ENCODE data around the gene EHMT1. TPM values are rescaled to one million over a fixed set of nuclear protein-coding genes. Genes with fewer than 3 reads are reported as not detected.

The EHMT1 gene
- total and polyA plus RNA-seq, 4 experiments from 2014 or later: 6.7 to 118 (median 67.5) TPM

DNA sequence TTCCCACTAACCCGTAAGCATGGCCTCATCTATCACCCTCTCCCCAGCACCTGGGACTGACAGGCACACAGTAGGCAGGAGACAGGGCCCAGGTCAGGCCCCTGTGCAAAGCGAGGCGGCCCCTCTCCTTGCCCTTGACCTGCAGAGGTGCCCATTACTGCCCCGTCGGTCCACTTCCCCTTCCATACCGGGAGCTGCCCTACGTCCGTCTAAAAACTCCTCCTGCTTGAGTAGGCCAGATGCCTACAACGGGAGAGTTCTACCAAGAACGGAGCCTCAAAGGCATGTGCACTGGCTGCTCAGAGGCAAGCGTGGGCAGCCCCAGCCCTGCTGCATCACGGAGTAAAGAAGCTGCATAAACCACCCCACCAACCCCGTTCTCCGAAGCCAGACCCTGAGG, 35.5 kb upstream of the EHMT1 start:
- no peaks in the 10 kb centered on the region for H3K9me3 Mint-ChIP-seq
- H3K4me1 Mint-ChIP-seq: peaks cover 2 to 21% (median 9%) of the 10 kb centered on the region in 4 donors
- no peak for DNase-seq
- Histone ChIP-seq H3K4me1 (ENCODE audit: insufficient read depth, low read length) (peaks cover 6% of the 10 kb centered on the region), H3K27ac (ENCODE audit: low read depth, low read length) (no peak overlapping the region), H3K27me3 (ENCODE audit: insufficient read depth, low read length) (no peaks in the 10 kb centered on the region), H3K9me3 (ENCODE audit: control insufficient read depth in 1 of 2, low read length in 2 of 2) (no peaks in the 10 kb centered on the region), H3K36me3 (ENCODE audit: insufficient read depth, low read length) (peaks cover 13% of the 10 kb centered on the region), H3K4me3 (ENCODE audit: low read length in 2 of 2) (no peak overlapping the region)
- ChIA-PET POLR2A (ENCODE audit: partially characterized antibody) (no interaction called here), CTCF (ENCODE audit: partially characterized antibody) (no interaction called here)
- no peaks in the 10 kb centered on the region for H3K27me3 Mint-ChIP-seq
- H3K36me3 Mint-ChIP-seq: peaks cover 17 to 29% of the 10 kb centered on the region in 2 donors
- peak overlapping the region in 2 of 7 donors; percentile 5 to 54 for H3K27ac Mint-ChIP-seq
- intact Hi-C loops (cut with micrococcal nuclease): no loop called here
- H3K4me3 Mint-ChIP-seq: peak overlapping the region in 1 of 8 donors; percentile 37

DNA sequence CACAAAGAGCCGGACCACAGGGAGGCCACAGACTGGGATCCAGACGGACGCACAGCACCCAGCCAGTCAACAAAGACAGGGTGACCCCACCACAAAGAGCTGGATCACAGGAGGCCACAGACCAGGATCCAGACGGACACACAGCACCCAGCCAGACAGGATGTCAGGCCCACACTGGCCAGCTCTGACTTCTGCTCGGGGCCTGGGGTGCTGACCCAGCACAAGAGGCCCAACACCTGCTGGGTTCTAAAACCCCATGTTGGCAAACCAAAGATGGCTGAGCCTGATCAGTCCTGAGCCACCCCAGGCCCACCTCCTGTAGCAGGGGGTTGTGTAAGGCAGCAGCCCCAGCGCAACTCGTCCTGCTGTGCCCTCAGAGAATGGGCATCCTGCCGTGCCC, 34.8 kb upstream of the EHMT1 start:
- H3K36me3 ChIP-seq (ENCODE audit: insufficient read depth, low read length): peaks cover 13% of the 10 kb centered on the region

DNA sequence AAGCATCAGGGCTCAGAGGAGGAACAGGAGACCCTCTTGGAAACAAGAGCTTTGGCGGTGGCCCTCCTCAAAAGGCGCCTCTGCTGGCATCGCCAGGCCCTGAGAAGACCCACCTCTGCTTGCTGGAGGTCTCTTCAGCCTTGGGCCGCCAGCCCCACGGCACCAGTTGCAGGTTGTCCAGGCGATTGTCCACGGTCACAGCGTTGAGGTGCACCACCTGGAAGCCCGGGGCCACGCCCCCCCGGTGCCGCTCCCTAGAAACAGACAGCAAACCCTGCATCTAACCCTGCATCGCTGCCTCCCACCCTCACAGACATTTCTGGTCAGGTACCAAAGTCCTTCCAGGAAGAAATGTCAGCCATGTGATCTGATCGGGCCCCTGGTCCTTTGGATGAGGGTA, 32.0 kb upstream of the EHMT1 start:
- POLR2A ChIA-PET (ENCODE audit: partially characterized antibody): interaction anchor here (1.1 to 2.6 kb wide), 2 partner anchors 8 to 36 kb away, joined by 3 to 17 read pairs; partner anchors contain the start of gene DPH7
- intact Hi-C loops (cut with micrococcal nuclease): no loop called here
- CTCF ChIA-PET (ENCODE audit: partially characterized antibody): no interaction called here
- Mint-ChIP-seq H3K27me3 (no peaks in the 10 kb centered on the region), H3K27ac (no peak overlapping the region), H3K4me3 (no peak overlapping the region), H3K36me3 (peaks cover 17 to 26% of the 10 kb centered on the region in 2 donors), H3K4me1 (peaks cover 3 to 28% (median 16%) of the 10 kb centered on the region in 4 donors), H3K9me3 (no peaks in the 10 kb centered on the region)
- Histone ChIP-seq H3K4me1 (ENCODE audit: insufficient read depth, low read length) (peaks cover 21% of the 10 kb centered on the region), H3K4me3 (ENCODE audit: low read length in 2 of 2) (no peak overlapping the region), H3K9me3 (ENCODE audit: control insufficient read depth in 1 of 2, low read length in 2 of 2) (no peaks in the 10 kb centered on the region), H3K36me3 (ENCODE audit: insufficient read depth, low read length) (peaks cover 13% of the 10 kb centered on the region), H3K27ac (ENCODE audit: low read depth, low read length) (no peak overlapping the region), H3K27me3 (ENCODE audit: insufficient read depth, low read length) (no peaks in the 10 kb centered on the region)
- no peak for DNase-seq

More for the DNA sequence above, 34.8 kb upstream of the EHMT1 start:
- Mint-ChIP-seq H3K9me3 (no peaks in the 10 kb centered on the region), H3K4me3 (no peak overlapping the region), H3K27ac (no peak overlapping the region), H3K27me3 (no peaks in the 10 kb centered on the region), H3K4me1 (peaks cover 2 to 23% (median 11%) of the 10 kb centered on the region in 4 donors), H3K36me3 (peaks cover 17 to 29% of the 10 kb centered on the region in 2 donors)
- H3K27ac ChIP-seq (ENCODE audit: low read depth, low read length): no peak overlapping the region
- H3K9me3 ChIP-seq (ENCODE audit: control insufficient read depth in 1 of 2, low read length in 2 of 2): no peaks in the 10 kb centered on the region
- ChIA-PET CTCF (ENCODE audit: partially characterized antibody) (interaction anchor here (0.8 kb wide), 1 partner anchor 19 kb away, joined by 3 read pairs; no protein-coding TSS in a partner anchor), POLR2A (ENCODE audit: partially characterized antibody) (no interaction called here)
- no peak for DNase-seq
- peaks cover 12% of the 10 kb centered on the region for H3K4me1 ChIP-seq (ENCODE audit: insufficient read depth, low read length)
- H3K27me3 ChIP-seq (ENCODE audit: insufficient read depth, low read length): no peaks in the 10 kb centered on the region
- no peak overlapping the region for H3K4me3 ChIP-seq (ENCODE audit: low read length in 2 of 2)
- intact Hi-C loops (cut with micrococcal nuclease): no loop called here

DNA sequence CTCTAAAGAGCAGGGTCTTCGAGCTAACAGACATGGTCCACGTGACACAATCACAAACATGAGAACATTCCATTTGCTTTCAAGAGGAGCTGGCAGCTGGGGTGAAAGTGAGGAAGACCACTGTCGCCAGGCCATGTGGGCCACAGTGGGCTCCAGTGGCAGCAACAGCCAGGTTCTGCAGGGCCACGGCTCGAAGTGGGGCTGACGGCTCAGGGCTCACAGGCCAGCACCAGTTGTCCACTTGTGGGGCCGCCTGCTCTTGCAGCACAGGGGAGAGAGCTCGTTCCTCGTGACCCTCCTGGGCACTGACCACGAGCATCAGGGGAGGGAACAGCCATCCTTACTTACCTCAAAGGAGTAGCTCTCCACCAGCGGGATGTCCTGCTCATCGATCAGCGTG, 30.5 kb upstream of the EHMT1 start:
- intact Hi-C loops (cut with micrococcal nuclease): no loop called here
- Mint-ChIP-seq H3K9me3 (no peaks in the 10 kb centered on the region), H3K36me3 (peaks cover 17 to 20% of the 10 kb centered on the region in 2 donors), H3K4me1 (peaks cover 5 to 26% (median 16%) of the 10 kb centered on the region in 4 donors), H3K4me3 (peak overlapping the region in 7 of 8 donors; percentile 17 to 81 (median 64)), H3K27me3 (no peaks in the 10 kb centered on the region), H3K27ac (peak overlapping the region in 2 of 7 donors; percentile 27 to 56)
- Histone ChIP-seq H3K4me1 (ENCODE audit: insufficient read depth, low read length) (peaks cover 21% of the 10 kb centered on the region), H3K36me3 (ENCODE audit: insufficient read depth, low read length) (peaks cover 13% of the 10 kb centered on the region), H3K9me3 (ENCODE audit: control insufficient read depth in 1 of 2, low read length in 2 of 2) (no peaks in the 10 kb centered on the region), H3K27ac (ENCODE audit: low read depth, low read length) (no peak overlapping the region), H3K27me3 (ENCODE audit: insufficient read depth, low read length) (no peaks in the 10 kb centered on the region), H3K4me3 (ENCODE audit: low read length in 2 of 2) (no peak overlapping the region)
- ChIA-PET CTCF (ENCODE audit: partially characterized antibody) (interaction anchor here (0.9 to 2.2 kb wide), 2 partner anchors 9 to 11 kb away, joined by 3 to 10 read pairs; partner anchors contain the start of gene DPH7), POLR2A (ENCODE audit: partially characterized antibody) (interaction anchor here (1.1 to 2.6 kb wide), 4 partner anchors 9 to 38 kb away, joined by 3 to 17 read pairs (median 4); partner anchors contain the start of genes DPH7 and EHMT1)
- DNase-seq: no peak

DNA sequence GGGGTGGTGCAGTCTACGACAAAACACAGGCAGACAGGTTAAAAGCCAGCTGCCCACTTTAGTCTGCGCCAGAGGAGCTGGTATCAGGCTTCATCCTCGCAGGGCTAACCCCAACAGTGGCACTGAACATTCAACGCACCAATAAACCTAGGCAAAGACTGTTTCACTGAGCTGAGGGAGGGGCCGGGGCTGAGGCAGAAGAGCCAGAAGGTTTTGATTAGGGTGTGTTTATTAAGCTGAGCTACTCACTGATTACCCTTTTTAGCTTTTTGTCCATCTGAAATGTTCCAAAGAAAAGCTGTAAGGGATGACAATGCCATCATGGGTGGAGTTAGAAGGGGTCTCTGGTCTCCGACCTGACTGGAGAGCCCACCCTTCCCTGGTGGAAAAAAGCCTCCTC, 29.9 kb upstream of the EHMT1 start:
- peaks cover 14 to 17% of the 10 kb centered on the region in 2 donors for H3K36me3 Mint-ChIP-seq
- H3K9me3 Mint-ChIP-seq: no peaks in the 10 kb centered on the region
- POLR2A ChIA-PET (ENCODE audit: partially characterized antibody): interaction anchor here (1.3 to 2.6 kb wide), 3 partner anchors 10 to 31 kb away, joined by 3 to 17 read pairs (median 6); partner anchors contain the start of genes DPH7 and EHMT1
- no peaks in the 10 kb centered on the region for H3K27me3 Mint-ChIP-seq
- Histone ChIP-seq H3K4me1 (ENCODE audit: insufficient read depth, low read length) (peaks cover 21% of the 10 kb centered on the region), H3K27me3 (ENCODE audit: insufficient read depth, low read length) (no peaks in the 10 kb centered on the region), H3K9me3 (ENCODE audit: control insufficient read depth in 1 of 2, low read length in 2 of 2) (no peaks in the 10 kb centered on the region), H3K4me3 (ENCODE audit: low read length in 2 of 2) (no peak overlapping the region), H3K27ac (ENCODE audit: low read depth, low read length) (no peak overlapping the region), H3K36me3 (ENCODE audit: insufficient read depth, low read length) (peaks cover 13% of the 10 kb centered on the region)
- intact Hi-C loops (cut with micrococcal nuclease): no loop called here
- H3K4me3 Mint-ChIP-seq: peak overlapping the region; percentile 39 to 89 (median 82)
- DNase-seq: no peak
- peak overlapping the region in 3 of 7 donors; percentile 17 to 89 (median 56) for H3K27ac Mint-ChIP-seq
- H3K4me1 Mint-ChIP-seq: peaks cover 5 to 24% (median 15%) of the 10 kb centered on the region in 4 donors
- CTCF ChIA-PET (ENCODE audit: partially characterized antibody): interaction anchor here (0.9 to 2.2 kb wide), 2 partner anchors 10 to 12 kb away, joined by 3 to 10 read pairs; partner anchors contain the start of gene DPH7

DNA sequence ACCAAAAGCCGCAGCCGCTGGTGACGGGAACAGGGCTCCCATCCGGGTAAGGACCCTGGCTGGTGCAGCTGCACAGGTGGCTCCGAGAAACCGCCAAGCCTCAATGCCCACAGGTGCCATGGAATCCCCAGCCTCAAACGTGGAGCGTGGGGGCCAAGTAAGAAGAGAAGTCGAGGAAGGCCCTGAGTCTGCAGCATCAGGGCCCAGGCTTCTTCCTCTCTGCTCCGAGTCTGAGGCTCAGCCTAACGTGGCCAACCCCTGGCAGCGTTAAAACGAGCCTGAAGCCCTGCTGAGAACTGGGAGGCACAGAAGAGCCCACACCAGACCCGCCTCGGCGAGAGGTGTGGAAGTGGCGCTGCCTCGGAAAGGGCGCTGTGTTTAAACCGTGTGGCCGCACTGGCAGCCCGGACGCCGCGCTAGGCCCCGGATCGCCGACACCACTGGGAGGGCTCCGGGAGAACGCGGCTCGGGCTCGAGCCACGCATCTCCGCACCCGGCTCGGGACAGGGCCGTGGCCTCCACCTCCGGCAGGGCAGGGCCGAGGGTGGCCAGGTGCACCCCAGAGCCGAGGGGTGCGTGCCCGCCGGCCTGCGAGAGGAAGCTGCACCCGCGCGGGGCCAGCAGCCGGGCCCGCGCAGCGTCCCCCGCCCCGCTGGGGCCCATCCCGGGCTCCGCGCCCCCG, 29.2 kb upstream of the EHMT1 start:
- Mint-ChIP-seq H3K9me3 (no peaks in the 10 kb centered on the region), H3K27ac (peak overlapping the region in 6 of 7 donors; percentile 18 to 89 (median 67)), H3K27me3 (no peaks in the 10 kb centered on the region), H3K4me1 (peaks cover 5 to 24% (median 15%) of the 10 kb centered on the region in 4 donors), H3K4me3 (peak overlapping the region; percentile 81 to 89 (median 84)), H3K36me3 (peaks cover 14 to 16% of the 10 kb centered on the region in 2 donors)
- POLR2A ChIA-PET (ENCODE audit: partially characterized antibody): interaction anchor here (1.3 to 2.6 kb wide), 3 partner anchors 11 to 30 kb away, joined by 3 to 17 read pairs (median 6); partner anchors contain the start of genes DPH7 and EHMT1
- intact Hi-C loops (cut with micrococcal nuclease): loop anchor here (1.0 to 2.0 kb wide), 4 partner anchors 10 to 799 kb away; partner anchors contain the start of genes ARRDC1 and TMEM141
- CTCF ChIA-PET (ENCODE audit: partially characterized antibody): interaction anchor here (2.2 kb wide), 1 partner anchor 10 kb away, joined by 10 read pairs; the partner anchor contains the start of gene DPH7
- Histone ChIP-seq H3K4me1 (ENCODE audit: insufficient read depth, low read length) (peaks cover 21% of the 10 kb centered on the region), H3K36me3 (ENCODE audit: insufficient read depth, low read length) (peaks cover 13% of the 10 kb centered on the region), H3K27ac (ENCODE audit: low read depth, low read length) (peak overlapping the region; percentile 31), H3K9me3 (ENCODE audit: control insufficient read depth in 1 of 2, low read length in 2 of 2) (no peaks in the 10 kb centered on the region), H3K27me3 (ENCODE audit: insufficient read depth, low read length) (no peaks in the 10 kb centered on the region), H3K4me3 (ENCODE audit: low read length in 2 of 2) (peak overlapping the region in 1 of 2 donors; percentile 52)
- DNase-seq: no peak

DNA sequence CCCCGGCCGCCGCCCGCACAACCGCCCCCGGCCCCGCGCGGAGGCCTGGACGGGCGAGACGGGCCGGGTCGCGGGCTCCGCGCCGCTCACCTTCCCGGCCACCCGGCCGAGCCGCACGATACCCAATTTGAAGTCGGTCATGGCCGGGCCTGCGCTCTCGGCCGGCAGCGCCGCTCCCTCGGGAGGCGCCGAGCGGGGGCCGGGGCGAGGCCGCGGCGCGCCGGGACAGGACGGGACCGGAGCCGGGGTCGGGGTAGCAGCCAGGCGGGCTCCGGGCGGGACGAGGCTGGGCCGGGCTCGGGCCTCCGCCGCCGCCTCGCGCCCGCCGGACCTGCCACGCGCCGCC, 28.7 kb upstream of the EHMT1 start:
- no peak for DNase-seq
- Mint-ChIP-seq H3K4me3 (no peak overlapping the region), H3K9me3 (no peaks in the 10 kb centered on the region), H3K27ac (no peak overlapping the region), H3K4me1 (peaks cover 5 to 24% (median 15%) of the 10 kb centered on the region in 4 donors), H3K36me3 (peaks cover 14% of the 10 kb centered on the region in 2 donors), H3K27me3 (no peaks in the 10 kb centered on the region)
- ChIA-PET CTCF (ENCODE audit: partially characterized antibody) (no interaction called here), POLR2A (ENCODE audit: partially characterized antibody) (interaction anchor here (1.0 to 1.6 kb wide), 7 partner anchors 9 to 38 kb away, joined by 3 to 14 read pairs (median 6); partner anchors contain the start of genes ARRDC1, DPH7, EHMT1 and MRPL41)
- Histone ChIP-seq H3K27ac (ENCODE audit: low read depth, low read length) (no peak overlapping the region), H3K27me3 (ENCODE audit: insufficient read depth, low read length) (no peaks in the 10 kb centered on the region), H3K4me1 (ENCODE audit: insufficient read depth, low read length) (peaks cover 21% of the 10 kb centered on the region), H3K9me3 (ENCODE audit: control insufficient read depth in 1 of 2, low read length in 2 of 2) (no peaks in the 10 kb centered on the region), H3K36me3 (ENCODE audit: insufficient read depth, low read length) (peaks cover 13% of the 10 kb centered on the region), H3K4me3 (ENCODE audit: low read length in 2 of 2) (no peak overlapping the region)
- intact Hi-C loops (cut with micrococcal nuclease): loop anchor here (1.0 to 2.0 kb wide), 4 partner anchors 11 to 799 kb away; partner anchors contain the start of genes ARRDC1 and TMEM141

All from CD4-positive, alpha-beta memory T cell (primary cell).